Measurements from ENCODE around the gene RSPO3.

RSPO3 gene

GRCh38 chr6:127164036-127164435 is 45.6 kb downstream of the RSPO3 start:
- TF ChIP-seq CTCF (IDR thresholded peaks at IDR 0.05; ENCODE audit: low read depth, low read length): no peak
- Histone ChIP-seq H3K27me3 (no peaks in the 10 kb centered on the region), H3K4me3 (ENCODE audit: low read depth, low read length) (no peak overlapping the region), H3K4me1 (no peaks in the 10 kb centered on the region), H3K36me3 (no peaks in the 10 kb centered on the region), H3K9me3 (no peaks in the 10 kb centered on the region)
- DNase-seq: no peak

GRCh38 chr6:127164565-127164964 is 46.1 kb downstream of the RSPO3 start:
- Histone ChIP-seq H3K4me3 (ENCODE audit: low read depth, low read length) (no peak overlapping the region), H3K4me1 (no peaks in the 10 kb centered on the region), H3K36me3 (no peaks in the 10 kb centered on the region), H3K27me3 (no peaks in the 10 kb centered on the region), H3K9me3 (no peaks in the 10 kb centered on the region)
- no peak for DNase-seq
- no peak for TF ChIP-seq CTCF (IDR thresholded peaks at IDR 0.05; ENCODE audit: low read depth, low read length)

GRCh38 chr6:127173156-127173940 is 54.9 kb downstream of the RSPO3 start:
- Histone ChIP-seq H3K4me1 (no peaks in the 10 kb centered on the region), H3K4me3 (ENCODE audit: low read depth, low read length) (no peak overlapping the region), H3K27me3 (no peaks in the 10 kb centered on the region; the same call in 1 of the 2 replicates), H3K9me3 (no peaks in the 10 kb centered on the region), H3K36me3 (no peaks in the 10 kb centered on the region)
- no peak for TF ChIP-seq CTCF (IDR thresholded peaks at IDR 0.05; ENCODE audit: low read depth, low read length)
- no peak for DNase-seq

- Histone ChIP-seq H3K4me3 (ENCODE audit: low read depth, low read length) (no peak overlapping the region), H3K27me3 (no peaks in the 10 kb centered on the region; the same call in none of the 2 replicates), H3K9me3 (no peaks in the 10 kb centered on the region), H3K36me3 (no peaks in the 10 kb centered on the region), H3K4me1 (no peaks in the 10 kb centered on the region)
- no peak for TF ChIP-seq CTCF (IDR thresholded peaks at IDR 0.05; ENCODE audit: low read depth, low read length)
- no peak for DNase-seq
These were observed 57.7 kb downstream of the RSPO3 start for GRCh38 chr6:127176146-127176545.

- DNase-seq: no peak
- TF ChIP-seq CTCF (IDR thresholded peaks at IDR 0.05; ENCODE audit: low read depth, low read length): no peak
- H3K36me3 ChIP-seq: no peaks in the 10 kb centered on the region
- H3K4me3 ChIP-seq (ENCODE audit: low read depth, low read length): no peak overlapping the region
- no peaks in the 10 kb centered on the region; the same call in none of the 2 replicates for H3K27me3 ChIP-seq
- no peaks in the 10 kb centered on the region for H3K4me1 ChIP-seq
- no peaks in the 10 kb centered on the region for H3K9me3 ChIP-seq
These were observed 58.8 kb downstream of the RSPO3 start for GRCh38 chr6:127177030-127177922.

GRCh38 chr6:127177923-127178231 is 59.4 kb downstream of the RSPO3 start:
- Histone ChIP-seq H3K27me3 (peaks cover 5% of the 10 kb centered on the region), H3K4me3 (ENCODE audit: low read depth, low read length) (no peak overlapping the region), H3K4me1 (no peaks in the 10 kb centered on the region), H3K36me3 (no peaks in the 10 kb centered on the region), H3K9me3 (no peaks in the 10 kb centered on the region)
- no peak for DNase-seq
- no peak for TF ChIP-seq CTCF (IDR thresholded peaks at IDR 0.05; ENCODE audit: low read depth, low read length)

All from BE2C (cell line).